Measurements from ENCODE around the gene SMTN.

Gene SMTN

DNA sequence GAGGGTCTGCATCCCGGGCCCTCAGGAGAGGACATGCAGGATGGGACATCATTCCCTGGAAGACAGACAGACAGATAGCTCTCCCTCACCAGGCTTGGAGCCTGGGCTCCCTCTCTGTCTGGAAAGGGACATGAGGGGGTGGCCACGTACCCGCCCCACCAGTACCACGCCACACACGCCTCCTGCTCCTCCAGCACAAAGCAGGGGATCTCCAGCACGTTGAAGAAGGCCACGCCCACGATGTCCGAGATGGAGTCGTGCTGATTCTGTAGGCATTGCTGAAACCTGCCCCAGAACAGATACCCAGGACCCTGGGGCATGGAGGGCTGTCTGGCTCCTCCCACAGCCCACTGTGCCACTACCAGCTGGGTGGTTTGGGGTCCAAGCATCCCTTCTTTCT is 57.0 kb downstream of the SMTN start:
- no peak overlapping the region for H3K27ac ChIP-seq
- TF ChIP-seq, protein P1, sequence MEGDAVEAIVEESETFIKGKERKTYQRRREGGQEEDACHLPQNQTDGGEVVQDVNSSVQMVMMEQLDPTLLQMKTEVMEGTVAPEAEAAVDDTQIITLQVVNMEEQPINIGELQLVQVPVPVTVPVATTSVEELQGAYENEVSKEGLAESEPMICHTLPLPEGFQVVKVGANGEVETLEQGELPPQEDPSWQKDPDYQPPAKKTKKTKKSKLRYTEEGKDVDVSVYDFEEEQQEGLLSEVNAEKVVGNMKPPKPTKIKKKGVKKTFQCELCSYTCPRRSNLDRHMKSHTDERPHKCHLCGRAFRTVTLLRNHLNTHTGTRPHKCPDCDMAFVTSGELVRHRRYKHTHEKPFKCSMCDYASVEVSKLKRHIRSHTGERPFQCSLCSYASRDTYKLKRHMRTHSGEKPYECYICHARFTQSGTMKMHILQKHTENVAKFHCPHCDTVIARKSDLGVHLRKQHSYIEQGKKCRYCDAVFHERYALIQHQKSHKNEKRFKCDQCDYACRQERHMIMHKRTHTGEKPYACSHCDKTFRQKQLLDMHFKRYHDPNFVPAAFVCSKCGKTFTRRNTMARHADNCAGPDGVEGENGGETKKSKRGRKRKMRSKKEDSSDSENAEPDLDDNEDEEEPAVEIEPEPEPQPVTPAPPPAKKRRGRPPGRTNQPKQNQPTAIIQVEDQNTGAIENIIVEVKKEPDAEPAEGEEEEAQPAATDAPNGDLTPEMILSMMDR (conservative IDR thresholded peaks at IDR 0.05), result no peak
- TF ChIP-seq ZFX (IDR thresholded peaks at IDR 0.05), result no peak

DNA sequence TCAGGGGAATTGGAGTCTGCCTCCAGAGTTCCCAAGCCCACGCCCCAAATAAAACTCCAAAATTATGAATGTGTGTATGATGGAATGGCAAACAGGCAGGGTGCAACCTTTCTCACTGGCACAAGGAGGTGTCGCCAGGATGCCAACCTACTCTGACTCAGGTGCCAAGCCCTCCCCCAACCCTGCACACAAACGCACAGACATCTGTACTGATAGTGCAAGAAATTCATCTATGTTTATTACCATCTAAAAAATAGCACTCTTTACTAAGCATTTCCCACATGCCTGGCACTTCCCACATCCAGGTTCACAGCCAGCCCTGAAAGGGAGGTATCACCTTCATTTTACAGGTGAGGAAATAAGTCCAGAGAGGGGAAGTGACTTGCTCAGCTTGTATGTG is 57.9 kb downstream of the SMTN start:
- no peak for TF ChIP-seq ZFX (IDR thresholded peaks at IDR 0.05)
- TF ChIP-seq, protein P1 (conservative IDR thresholded peaks at IDR 0.05), result no peak
- H3K27ac ChIP-seq, result no peak overlapping the region

DNA sequence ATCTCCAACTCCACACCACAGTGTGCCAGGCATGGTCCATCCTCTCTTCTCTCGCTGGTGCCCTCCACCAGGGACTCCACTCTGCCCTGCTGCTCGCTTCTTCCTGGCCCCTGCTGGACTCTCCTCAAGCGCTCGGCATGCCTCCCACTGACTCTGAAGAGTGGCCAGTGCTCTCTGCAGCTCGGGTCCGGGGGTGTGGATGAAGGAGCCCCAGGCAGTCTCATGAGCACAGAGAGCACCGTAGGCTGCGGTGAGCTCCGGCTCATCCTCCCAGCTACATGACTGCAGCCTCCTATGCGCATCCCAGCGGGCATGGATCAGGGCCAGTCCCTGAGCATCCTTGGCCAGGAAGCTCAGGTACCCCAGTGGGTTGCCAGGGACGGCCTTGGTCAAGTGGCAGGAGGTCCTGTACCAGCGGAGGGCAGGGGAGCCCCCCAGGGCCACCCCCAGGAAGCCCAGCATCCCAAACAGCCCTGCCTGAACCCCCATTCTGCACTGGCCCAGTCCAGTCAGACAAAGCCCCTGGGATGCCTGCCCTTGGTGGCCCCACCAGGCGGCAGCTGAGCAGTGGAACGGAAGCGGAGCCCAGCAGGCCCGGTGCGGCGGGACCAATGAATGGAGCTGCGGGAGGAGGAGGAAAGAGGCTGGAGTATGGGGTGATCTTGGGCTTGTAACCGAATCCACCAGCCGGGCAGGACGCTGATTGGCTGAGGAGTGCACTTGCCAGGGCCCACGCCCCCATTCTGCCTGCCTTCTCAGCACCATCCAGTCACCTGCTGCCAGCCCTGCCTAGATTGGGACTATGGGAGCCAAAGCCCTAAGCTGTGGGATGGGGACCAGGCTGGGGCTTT is 59.0 kb downstream of the SMTN start, which contains the start of gene PLA2G3:
TSS of gene PLA2G3 (minus strand) at position 643 of the 851 bp plus-strand sequence. CDS start at position 489, 154 bp downstream.
- peak within 1 kb of the TSS; percentile 23 for H3K27ac ChIP-seq

GRCh38 chr22:31140746-31141145 is 59.6 kb downstream of the SMTN start:
- H3K27ac ChIP-seq, result peak overlapping the region; percentile 23
- TF ChIP-seq, protein P1 (conservative IDR thresholded peaks at IDR 0.05), result no peak
- no peak for TF ChIP-seq ZFX (IDR thresholded peaks at IDR 0.05)

More for the DNA sequence above, 59.0 kb downstream of the SMTN start, which contains the start of gene PLA2G3:
- TF ChIP-seq, protein P1 (conservative IDR thresholded peaks at IDR 0.05), result no peak
- TF ChIP-seq ZFX (IDR thresholded peaks at IDR 0.05), result no peak

GRCh38 chr22:31141551-31141950 is 60.4 kb downstream of the SMTN start:
- TF ChIP-seq, protein P1 (conservative IDR thresholded peaks at IDR 0.05), result no peak
- TF ChIP-seq ZFX (IDR thresholded peaks at IDR 0.05), result no peak
- H3K27ac ChIP-seq, result peak overlapping the region; percentile 23; the same call in 1 of the 2 replicates

DNA sequence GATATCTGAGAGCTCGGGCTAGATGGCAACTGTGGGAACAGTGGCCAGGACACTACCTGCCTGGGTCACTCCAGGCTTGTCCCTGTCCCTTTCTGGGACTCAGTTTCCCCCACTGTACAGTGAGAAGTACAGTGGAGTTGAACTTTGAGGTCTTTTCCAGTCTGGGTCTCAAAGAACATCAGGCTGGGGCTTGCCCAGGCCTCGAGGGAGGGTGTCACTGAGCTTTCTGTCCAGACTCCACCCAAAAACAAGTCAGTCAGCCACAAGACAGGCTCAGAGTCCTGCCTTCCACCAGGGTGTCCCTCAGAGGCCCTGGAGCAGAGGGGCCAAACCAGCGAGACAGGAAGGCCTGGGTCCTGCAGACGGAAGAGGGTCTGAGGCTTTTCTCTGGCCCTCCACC is 61.2 kb downstream of the SMTN start:
- TF ChIP-seq, protein P1 (conservative IDR thresholded peaks at IDR 0.05), result no peak
- no peak for TF ChIP-seq ZFX (IDR thresholded peaks at IDR 0.05)
- H3K27ac ChIP-seq, result no peak overlapping the region

DNA sequence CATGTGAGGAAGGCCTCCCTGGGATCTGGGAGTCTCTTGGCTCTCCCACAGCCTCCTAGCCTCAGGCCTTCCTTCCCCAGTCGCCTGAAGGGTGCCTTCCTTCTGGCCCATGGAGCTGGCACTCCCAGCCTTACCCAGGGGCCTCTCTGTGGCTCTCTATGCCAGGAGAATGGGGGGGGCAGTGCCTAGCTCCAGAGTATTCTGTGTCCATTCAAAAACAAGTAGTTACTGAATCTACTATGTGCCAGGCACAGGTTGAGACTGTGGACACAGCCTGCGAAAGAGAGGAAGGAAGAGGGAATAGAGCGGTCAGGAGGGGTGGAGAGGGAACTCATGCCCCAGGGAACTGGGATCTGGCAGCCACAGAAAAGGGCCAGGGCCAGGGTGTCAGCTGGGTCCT is 61.9 kb downstream of the SMTN start:
- TF ChIP-seq, protein P1 (conservative IDR thresholded peaks at IDR 0.05), result no peak
- no peak for TF ChIP-seq ZFX (IDR thresholded peaks at IDR 0.05)
- no peak overlapping the region for H3K27ac ChIP-seq
